Amniotic epithelial cell (primary cell): Measurements from ENCODE around the gene FIBP.
A peak's percentile ranks its signal among the peaks of the same experiment; 100 is the strongest.

Experiments used
- DNase-seq: peaks from one replicate; pipeline ENCODE4 v3.0.0-alpha.2; 2010; ENCODE audit warnings: low read depth

Gene FIBP

GRCh38 chr11:65888163-65888814 is at the start of gene FIBP:
Gene FIBP, minus strand, starts transcription at chr11:65888471. Its CDS starts 53 bp downstream, at chr11:65888418.
- DNase-seq, result peak; percentile 95

GRCh38 chr11:65937766-65938165 is 49.5 kb upstream of the FIBP start:
- DNase-seq, result no peak

- no peak for DNase-seq
These were observed 45.7 kb upstream of the FIBP start for GRCh38 chr11:65934014-65934413.

GRCh38 chr11:65932558-65932919 is 44.3 kb upstream of the FIBP start:
- peak; percentile 28 for DNase-seq

GRCh38 chr11:65931773-65932557 is 43.7 kb upstream of the FIBP start:
- DNase-seq, result no peak

- DNase-seq, result no peak
These were observed 40.4 kb upstream of the FIBP start for GRCh38 chr11:65928667-65929066.

- no peak for DNase-seq
These were observed 39.7 kb upstream of the FIBP start for GRCh38 chr11:65927904-65928397.

GRCh38 chr11:65925397-65925796 is 37.1 kb upstream of the FIBP start:
- DNase-seq, result no peak

GRCh38 chr11:65922565-65922964 is 34.3 kb upstream of the FIBP start:
- DNase-seq, result no peak

- DNase-seq, result no peak
These were observed 33.6 kb upstream of the FIBP start for GRCh38 chr11:65921876-65922275.

- no peak for DNase-seq
These were observed 32.8 kb upstream of the FIBP start for GRCh38 chr11:65921033-65921555.

GRCh38 chr11:65920372-65920802 is 32.1 kb upstream of the FIBP start:
- no peak for DNase-seq

- DNase-seq, result no peak
These were observed 31.5 kb upstream of the FIBP start for GRCh38 chr11:65919573-65920371.

GRCh38 chr11:65919141-65919572 is 30.9 kb upstream of the FIBP start, which contains the start of gene DRAP1:
Gene DRAP1, plus strand, starts transcription at chr11:65919426. Its CDS starts 76 bp downstream, at chr11:65919502.
- DNase-seq, result peak; percentile 97

- no peak for DNase-seq
These were observed 30.2 kb upstream of the FIBP start, which contains the start of gene C11orf68 for GRCh38 chr11:65918211-65919140. Gene C11orf68, minus strand, starts transcription at chr11:65919062. Its CDS starts 31 bp downstream, at chr11:65919031.

- no peak for DNase-seq
These were observed 29.4 kb upstream of the FIBP start for GRCh38 chr11:65917434-65918210.

- no peak for DNase-seq
These were observed 28.8 kb upstream of the FIBP start for GRCh38 chr11:65917077-65917433.

- no peak for DNase-seq
These were observed 28.1 kb upstream of the FIBP start for GRCh38 chr11:65916391-65916790.

- peak; percentile 96 for DNase-seq
These were observed 27.6 kb upstream of the FIBP start for GRCh38 chr11:65915821-65916251.
